RWPE2 (cell line): ENCODE data around the gene BLACAT1.

Experiments
- ATAC-seq: fragments of 200-7000 bp; cut with Tn5 transposase; 3 replicates; pipeline ENCODE4 v1.9.1; 2021; ENCODE audit warnings: low read depth
- DNase-seq: peaks from one replicate; pipeline ENCODE4 v3.0.0-alpha.2; 2020; ENCODE audit warnings: low spot score
- H3K27ac ChIP-seq: fragments of 450-650 bp; 2 replicates; pipeline ENCODE4 v1.5.1; 2017; ENCODE audit warnings: mild to moderate bottlenecking; ENCODE audit not compliant: poor library complexity, severe bottlenecking
- H3K27me3 ChIP-seq: fragments of 250-450 bp; sonication (Bioruptor Pico); 2 replicates; pipeline ENCODE4 v1.5.1; 2021; ENCODE audit warnings: mild to moderate bottlenecking, moderate library complexity; ENCODE audit not compliant: insufficient read depth, poor library complexity, severe bottlenecking
- H3K36me3 ChIP-seq: fragments of 250-450 bp; sonication (Bioruptor Pico); 2 replicates; pipeline ENCODE4 v1.5.1; 2020; ENCODE audit warnings: low read depth, mild to moderate bottlenecking, moderate library complexity
- H3K4me1 ChIP-seq: fragments of 250-450 bp; sonication (Bioruptor Pico); 2 replicates; pipeline ENCODE4 v1.5.1; 2021; ENCODE audit warnings: mild to moderate bottlenecking, moderate library complexity; ENCODE audit not compliant: insufficient read depth, poor library complexity, severe bottlenecking
- H3K4me3 ChIP-seq: fragments of 250-450 bp; sonication (Bioruptor Pico); 2 replicates; pipeline ENCODE4 v1.5.1; 2021; ENCODE audit warnings: mild to moderate bottlenecking, moderate library complexity; ENCODE audit not compliant: severe bottlenecking
- H3K9me3 ChIP-seq: fragments of 250-450 bp; sonication (Bioruptor Pico); 2 replicates; pipeline ENCODE4 v1.5.1; 2021; ENCODE audit warnings: mild to moderate bottlenecking, moderate library complexity; ENCODE audit not compliant: severe bottlenecking
- CTCF ChIP-seq: fragments of 450-650 bp; IDR thresholded peaks from one replicate; pipeline ENCODE4 v1.5.1; 2017; ENCODE audit warnings: mild to moderate bottlenecking, moderate library complexity; ENCODE audit not compliant: poor library complexity, severe bottlenecking

The BLACAT1 gene

GRCh38 chr1:205424901-205425600 is 30.8 kb downstream of the BLACAT1 start:
- Histone ChIP-seq H3K4me3 (no peak overlapping the region), H3K9me3 (no peaks in the 10 kb centered on the region), H3K27me3 (no peaks in the 10 kb centered on the region), H3K27ac (no peak overlapping the region), H3K36me3 (no peaks in the 10 kb centered on the region), H3K4me1 (no peaks in the 10 kb centered on the region)
- ATAC-seq (no peak), DNase-seq (no peak)
- TF ChIP-seq CTCF, result no peak

GRCh38 chr1:205423814-205424399 is 31.9 kb downstream of the BLACAT1 start:
- Histone ChIP-seq H3K9me3 (no peaks in the 10 kb centered on the region), H3K27ac (no peak overlapping the region), H3K27me3 (no peaks in the 10 kb centered on the region), H3K36me3 (no peaks in the 10 kb centered on the region), H3K4me1 (no peaks in the 10 kb centered on the region), H3K4me3 (no peak overlapping the region)
- DNase-seq, result no peak
- ATAC-seq, result no peak
- no peak for TF ChIP-seq CTCF

GRCh38 chr1:205422993-205423642 is 32.7 kb downstream of the BLACAT1 start:
- H3K27me3 ChIP-seq, result no peaks in the 10 kb centered on the region

GRCh38 chr1:205421798-205422197 is 34.0 kb downstream of the BLACAT1 start, which contains the start of gene LEMD1:
LEMD1 (minus strand) TSS chr1:205422056; CDS start chr1:205420536, 1,520 bp downstream.
- Histone ChIP-seq H3K27me3 (no peaks in the 10 kb centered on the region), H3K27ac (no peak within 1 kb of the TSS), H3K4me3 (no peak within 1 kb of the TSS), H3K36me3 (no peaks in the 10 kb centered on the region), H3K4me1 (no peaks in the 10 kb centered on the region), H3K9me3 (no peaks in the 10 kb centered on the region)
- no peak for TF ChIP-seq CTCF
- no peak for DNase-seq
- no peak for ATAC-seq

More at GRCh38 chr1:205422993-205423642, 32.7 kb downstream of the BLACAT1 start:
- DNase-seq, result no peak
- TF ChIP-seq CTCF, result peak; percentile 34
- no peak for ATAC-seq
- H3K4me1 ChIP-seq, result no peaks in the 10 kb centered on the region
- H3K36me3 ChIP-seq, result no peaks in the 10 kb centered on the region
- no peak overlapping the region for H3K4me3 ChIP-seq
- H3K27ac ChIP-seq, result no peak overlapping the region
- H3K9me3 ChIP-seq, result no peaks in the 10 kb centered on the region
